GM18520 (cell line): Measurements from ENCODE around the gene EXOC1.

ENCODE experiments used
- ATAC-seq: cut with Tn5 transposase; IDR thresholded peaks from one replicate; pipeline ENCODE4 v1.9.1; 2021; ENCODE audit not compliant: unreplicated experiment

Gene EXOC1

GRCh38 chr4:55854129-55854528 lies 681 bp downstream of the EXOC1 start:
- no peak for ATAC-seq

GRCh38 chr4:55857586-55857985 lies 4.1 kb downstream of the EXOC1 start:
- ATAC-seq: no peak

- ATAC-seq: no peak
These were observed 6.3 kb downstream of the EXOC1 start for GRCh38 chr4:55859711-55860110.

GRCh38 chr4:55864577-55865223 lies 11.3 kb downstream of the EXOC1 start:
- no peak for ATAC-seq

- ATAC-seq: no peak
These were observed 11.9 kb downstream of the EXOC1 start for GRCh38 chr4:55865228-55865806.

- ATAC-seq: peak; percentile 70
These were observed 13.0 kb downstream of the EXOC1 start for GRCh38 chr4:55866290-55866907.

GRCh38 chr4:55866973-55867574 lies 13.6 kb downstream of the EXOC1 start:
- peak; percentile 48 for ATAC-seq

GRCh38 chr4:55868581-55869090 lies 15.2 kb downstream of the EXOC1 start:
- ATAC-seq: no peak

GRCh38 chr4:55871299-55871800 lies 17.9 kb downstream of the EXOC1 start:
- no peak for ATAC-seq

- ATAC-seq: no peak
These were observed 21.4 kb downstream of the EXOC1 start for GRCh38 chr4:55874831-55875230.

- ATAC-seq: no peak
These were observed 22.9 kb downstream of the EXOC1 start for GRCh38 chr4:55876387-55876786.

GRCh38 chr4:55879224-55879623 lies 25.8 kb downstream of the EXOC1 start:
- no peak for ATAC-seq

- no peak for ATAC-seq
These were observed 27.3 kb downstream of the EXOC1 start for GRCh38 chr4:55880652-55881280.

- no peak for ATAC-seq
These were observed 30.8 kb downstream of the EXOC1 start for GRCh38 chr4:55884093-55884850.

GRCh38 chr4:55884851-55885219 lies 31.4 kb downstream of the EXOC1 start:
- ATAC-seq: no peak

GRCh38 chr4:55887594-55887993 lies 34.1 kb downstream of the EXOC1 start:
- no peak for ATAC-seq

GRCh38 chr4:55892156-55892555 lies 38.7 kb downstream of the EXOC1 start:
- ATAC-seq: no peak

GRCh38 chr4:55896622-55897021 lies 43.2 kb downstream of the EXOC1 start:
- no peak for ATAC-seq

GRCh38 chr4:55902677-55903076 lies 49.2 kb downstream of the EXOC1 start:
- no peak for ATAC-seq

GRCh38 chr4:55903577-55903976 lies 50.1 kb downstream of the EXOC1 start:
- ATAC-seq: no peak

GRCh38 chr4:55904576-55904975 lies 51.1 kb downstream of the EXOC1 start:
- no peak for ATAC-seq
